Stimulated activated CD4-positive, alpha-beta T cell treated with anti-CD3 and anti-CD28 coated beads, Interleukin-1b, Interleukin-23, amount 100 ng/mL, for 48 hours (primary cell): ENCODE measurements around the gene KCNN2.

Experiments used
- DNase-seq: peaks from one replicate; pipeline ENCODE4 v3.0.0-alpha.2; 2020

The KCNN2 gene

GRCh38 chr5:114362977-114363761 is 1.3 kb downstream of the KCNN2 start:
- DNase-seq, result no peak

GRCh38 chr5:114363837-114364236 is 2.0 kb downstream of the KCNN2 start:
- no peak for DNase-seq

- no peak for DNase-seq
Measured at GRCh38 chr5:114367029-114367428, 5.2 kb downstream of the KCNN2 start.

DNA sequence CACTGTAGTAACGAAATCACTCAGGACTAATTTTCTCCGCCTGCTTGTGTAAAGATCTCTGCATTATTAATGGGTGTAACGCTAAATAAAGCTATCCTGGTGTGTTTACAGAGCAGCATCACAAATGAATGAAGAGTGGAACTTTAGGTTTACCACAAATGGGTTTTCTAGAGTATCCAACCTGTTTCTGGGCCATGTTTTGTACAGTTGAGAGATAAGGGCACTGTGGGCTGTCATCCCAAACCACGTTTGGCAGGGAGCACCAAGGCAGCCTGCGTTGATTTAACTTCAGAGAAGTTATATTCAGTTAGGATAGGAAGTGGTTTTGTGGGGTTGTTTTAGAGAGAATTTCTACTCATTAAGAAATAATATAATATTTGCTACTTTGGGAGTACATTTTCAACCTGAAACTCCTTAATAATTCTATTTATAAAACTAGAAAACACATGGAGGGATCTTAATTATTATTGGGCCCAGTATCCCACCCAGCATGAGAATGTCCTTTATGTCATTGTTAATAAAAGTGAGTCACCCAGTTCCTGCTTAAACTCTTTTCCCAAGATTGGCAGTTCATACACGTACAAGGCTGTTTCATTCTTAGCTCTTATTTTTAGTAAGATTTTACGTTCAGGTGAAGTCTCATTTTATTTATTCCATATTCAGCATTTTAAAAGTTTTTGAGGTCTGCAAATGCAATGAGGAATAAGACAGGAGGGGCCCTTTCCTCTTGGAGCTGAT is 8.0 kb downstream of the KCNN2 start:
- DNase-seq, result no peak

DNA sequence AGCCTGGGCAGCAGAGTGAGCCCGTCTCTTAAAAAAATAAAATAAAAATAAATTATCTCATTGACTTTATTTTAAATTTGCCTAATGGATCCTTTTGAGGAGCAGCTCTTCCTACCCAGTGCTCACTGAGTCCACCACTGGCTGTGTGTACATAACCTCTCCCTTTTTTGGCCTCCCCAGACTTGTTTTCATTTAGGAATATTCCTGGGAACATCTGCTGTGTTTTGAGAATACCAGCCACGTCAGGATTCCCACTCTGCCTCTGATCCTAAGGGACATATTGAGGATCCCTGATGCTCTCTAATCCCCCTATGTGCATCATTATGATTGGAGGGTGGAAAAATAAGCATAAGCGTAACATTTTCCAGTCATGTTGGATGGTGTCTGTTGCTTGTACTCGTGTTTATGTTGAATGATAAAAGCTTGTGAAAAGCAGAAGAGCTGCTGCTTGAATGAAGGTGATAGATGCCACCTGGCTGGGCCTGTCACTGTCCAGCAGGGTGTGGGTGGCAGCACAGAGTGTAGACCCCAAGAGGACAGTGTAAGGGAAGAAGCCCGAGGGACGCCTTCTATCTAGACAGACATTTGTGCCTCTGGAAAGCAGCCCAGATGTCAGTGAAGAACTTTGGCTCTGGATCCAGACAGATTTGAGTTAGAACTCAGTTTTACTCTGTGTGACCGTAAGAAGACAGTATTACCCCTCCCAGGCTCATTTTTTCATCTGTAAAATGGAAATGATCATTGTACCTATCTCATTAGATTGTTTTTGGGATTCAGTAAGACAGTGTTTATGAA is 15.4 kb downstream of the KCNN2 start:
- DNase-seq, result no peak

DNA sequence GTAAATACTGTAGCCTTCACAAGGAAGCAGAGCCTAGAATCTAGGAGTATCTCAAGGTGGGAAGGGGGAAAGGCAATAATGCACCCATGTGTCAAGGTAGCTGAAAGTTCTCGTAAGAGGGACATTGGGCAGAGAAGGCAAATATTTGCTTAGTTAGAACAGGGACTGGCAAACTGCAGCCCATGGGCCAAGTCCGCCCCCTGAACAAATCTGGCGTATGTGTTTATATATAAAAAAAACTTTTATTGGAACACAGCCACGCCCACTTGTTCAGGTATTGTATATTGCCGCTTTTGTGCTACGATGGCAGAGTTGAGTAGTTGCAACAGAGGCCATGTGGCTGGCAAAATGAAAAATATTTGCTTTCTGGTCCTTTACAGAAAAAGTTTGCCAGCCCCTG is 16.1 kb downstream of the KCNN2 start:
- DNase-seq, result no peak

- no peak for DNase-seq
Measured at GRCh38 chr5:114380721-114381120, 18.9 kb downstream of the KCNN2 start.

DNA sequence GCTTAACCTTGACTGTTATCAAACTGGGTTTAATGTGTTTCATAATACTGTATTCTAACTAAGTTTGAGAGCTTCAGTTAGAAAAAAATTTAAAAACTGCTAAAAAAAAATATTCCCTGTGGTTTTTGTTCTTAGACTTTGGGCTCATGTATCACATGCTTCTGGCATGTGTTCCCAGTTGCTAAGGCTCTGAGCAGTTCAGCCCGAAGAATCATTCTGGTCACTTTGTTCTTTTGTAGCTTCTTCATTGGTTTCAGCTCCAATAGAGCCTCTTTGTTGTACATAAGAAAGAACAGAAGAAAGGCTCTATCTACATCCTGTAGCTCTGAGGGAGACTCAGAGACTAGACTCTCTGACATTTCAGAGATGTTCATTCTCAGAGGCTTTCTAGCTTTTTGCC is 25.6 kb downstream of the KCNN2 start:
- DNase-seq, result no peak

DNA sequence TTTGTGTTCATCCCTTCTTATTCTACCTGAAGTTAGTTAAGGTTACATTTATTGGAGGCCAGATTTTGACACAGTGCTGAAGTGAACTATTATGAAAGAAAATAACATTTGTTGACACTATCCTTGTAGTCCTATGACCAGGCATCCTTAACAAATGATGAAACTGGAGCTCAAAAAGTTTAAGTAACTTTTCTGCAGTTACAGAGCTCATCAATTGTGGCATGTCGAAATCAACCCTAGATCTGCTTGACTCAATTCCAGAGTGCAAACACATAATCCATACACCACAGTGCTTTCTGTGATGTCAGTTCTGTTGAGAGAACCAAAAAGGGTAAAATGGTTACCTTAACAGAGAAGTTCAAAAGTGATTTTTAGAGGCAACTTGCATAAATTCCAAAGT is 28.6 kb downstream of the KCNN2 start:
- no peak for DNase-seq

DNA sequence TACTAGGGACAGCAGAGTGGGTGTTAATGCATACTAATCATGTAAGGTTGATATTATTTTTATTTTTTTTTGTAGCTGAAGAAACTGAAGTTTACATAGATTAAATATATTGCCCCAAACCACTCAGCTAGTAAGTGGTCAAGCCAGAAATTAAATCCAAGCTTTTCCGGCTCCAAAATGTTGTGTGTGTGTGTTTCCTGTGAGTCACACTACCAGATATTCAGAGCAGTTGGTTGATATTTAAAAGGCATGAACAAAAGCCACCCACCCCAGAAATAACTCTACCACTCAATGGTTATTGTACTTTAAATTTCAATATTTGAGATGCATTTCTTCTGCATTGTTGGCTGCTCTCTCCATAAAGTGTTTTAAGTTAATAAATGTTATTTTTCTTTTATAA is 29.5 kb downstream of the KCNN2 start:
- DNase-seq, result no peak

DNA sequence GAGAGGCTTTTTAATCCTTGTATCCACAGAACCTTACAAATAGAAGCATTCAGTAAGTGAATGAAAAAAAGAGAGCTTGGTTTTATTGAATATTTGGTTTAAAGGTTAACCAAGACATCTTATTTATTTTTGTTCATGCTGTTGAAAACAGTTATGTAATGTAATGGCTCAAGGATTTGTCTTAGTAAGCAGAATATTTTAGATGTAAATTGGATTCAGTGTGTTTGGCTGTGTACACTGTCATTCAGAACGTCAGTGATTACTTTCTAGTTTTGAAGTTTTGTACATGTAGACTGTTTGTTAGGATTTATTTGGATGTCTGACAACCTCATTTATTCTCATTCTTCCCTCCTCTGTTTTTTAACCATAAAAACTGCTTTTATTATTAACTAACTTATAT is 31.3 kb downstream of the KCNN2 start:
- DNase-seq, result no peak

DNA sequence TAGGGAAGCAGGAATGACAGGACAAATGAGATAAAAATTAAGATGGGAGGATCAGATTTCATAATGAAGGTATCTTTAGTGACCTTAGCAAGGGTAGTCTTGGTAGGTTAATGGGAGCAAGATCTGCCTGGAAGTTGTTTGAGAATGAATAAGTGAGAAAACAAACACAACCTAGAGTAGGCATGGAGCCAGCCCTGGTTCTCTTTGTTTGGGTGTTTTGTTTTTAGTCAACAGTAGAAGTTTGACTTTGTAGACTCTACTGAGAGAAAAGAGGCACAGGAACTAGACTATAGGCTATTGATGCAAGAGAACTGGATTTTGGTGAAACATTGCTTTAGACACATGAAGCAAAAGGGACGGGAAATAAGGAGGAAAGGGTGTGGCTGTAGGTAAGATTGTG is 40.3 kb downstream of the KCNN2 start:
- no peak for DNase-seq

DNA sequence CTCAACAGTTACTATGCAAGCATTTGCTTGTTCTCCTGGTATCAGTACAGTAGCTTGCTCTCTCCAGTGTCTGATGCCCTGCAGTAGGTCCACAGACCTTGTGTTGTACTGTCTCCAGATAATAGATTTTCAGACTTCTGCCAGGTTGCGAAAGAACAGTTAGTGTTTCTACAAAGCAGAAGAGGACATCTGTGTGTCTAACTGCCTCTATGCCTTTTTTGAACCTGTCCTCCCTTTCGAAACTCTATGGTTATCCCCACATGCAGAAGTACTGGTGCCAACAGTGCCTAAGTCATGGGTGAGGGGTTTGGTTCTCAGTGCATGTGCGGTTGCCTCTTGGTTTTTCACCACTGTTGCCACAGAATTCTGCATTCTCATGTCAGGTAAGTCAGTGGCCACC is 45.9 kb downstream of the KCNN2 start:
- no peak for DNase-seq

DNA sequence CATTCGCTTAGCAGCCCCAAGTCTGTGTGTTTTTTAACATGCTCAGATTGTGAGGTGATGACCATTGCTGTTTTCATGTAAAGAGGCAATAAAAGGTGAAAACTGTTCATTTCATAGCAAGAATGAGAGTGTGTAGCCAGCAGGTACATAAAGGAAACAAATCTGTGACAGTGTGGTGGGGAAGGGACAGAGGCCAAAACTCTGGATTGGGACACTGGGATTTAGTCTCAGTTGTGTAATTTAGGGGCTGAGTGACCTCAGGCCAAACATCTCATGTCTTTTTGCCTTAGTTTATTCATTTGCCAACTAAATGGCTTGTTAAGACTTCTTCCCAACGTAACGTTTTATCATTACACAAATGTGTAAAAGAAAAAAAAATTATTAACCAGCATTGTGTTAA is 47.0 kb downstream of the KCNN2 start:
- DNase-seq, result no peak

- DNase-seq, result no peak
Measured at GRCh38 chr5:114411380-114411931, 49.6 kb downstream of the KCNN2 start.

DNA sequence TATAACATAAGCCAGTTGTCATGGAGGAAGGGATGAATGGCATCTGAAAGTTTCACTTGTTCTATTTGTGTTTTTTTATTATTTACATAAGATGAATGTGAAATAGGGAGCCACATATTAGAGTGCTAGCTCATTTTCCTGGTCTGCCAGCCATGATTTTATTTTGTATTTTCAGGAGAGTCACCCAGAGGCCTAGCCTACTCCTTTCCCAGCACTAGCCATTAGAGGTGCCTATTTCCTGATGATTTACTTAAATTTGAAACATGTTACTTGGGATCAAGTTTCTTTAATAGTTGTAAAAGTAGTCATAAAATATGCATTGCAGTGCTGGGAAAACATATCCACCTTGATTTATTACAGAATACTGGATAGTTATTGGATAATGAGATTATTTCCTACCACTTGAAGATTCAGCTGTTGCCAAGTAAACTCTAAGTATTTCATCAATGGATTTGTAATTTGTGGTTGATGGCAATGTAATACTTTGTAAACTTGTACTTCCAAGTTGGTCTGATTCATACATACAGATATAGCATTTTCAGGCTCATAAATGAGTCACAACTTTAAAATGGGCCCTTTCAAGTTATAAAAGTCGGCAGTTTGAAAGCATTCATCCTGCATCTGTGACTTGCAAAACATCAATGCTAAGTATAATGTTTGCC is 50.8 kb downstream of the KCNN2 start:
- no peak for DNase-seq

GRCh38 chr5:114415760-114416159 is 53.9 kb downstream of the KCNN2 start:
- DNase-seq, result no peak

- DNase-seq, result no peak
Measured at GRCh38 chr5:114416254-114416653, 54.4 kb downstream of the KCNN2 start.

DNA sequence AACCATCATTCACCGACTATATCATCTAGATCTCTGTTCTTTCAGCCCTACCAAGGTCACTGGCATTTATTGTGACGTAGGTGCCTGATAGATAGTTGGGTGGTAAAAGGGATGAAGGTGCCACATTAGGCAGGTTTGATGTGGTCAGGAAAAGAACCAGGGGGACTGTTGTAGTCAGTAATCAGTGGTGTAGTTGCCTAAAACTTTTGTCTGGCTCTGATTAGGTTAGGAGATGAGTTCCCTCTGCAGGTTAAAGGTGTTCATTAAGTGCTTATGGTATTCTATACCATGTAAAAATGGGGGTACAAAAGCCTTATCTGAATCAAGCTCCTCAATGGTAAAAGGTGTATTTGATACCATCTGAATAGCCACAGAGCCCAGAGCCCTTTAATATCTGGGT is 55.6 kb downstream of the KCNN2 start:
- DNase-seq, result no peak

GRCh38 chr5:114418176-114419066 is 56.6 kb downstream of the KCNN2 start:
- no peak for DNase-seq

GRCh38 chr5:114419067-114419388 is 57.2 kb downstream of the KCNN2 start:
- DNase-seq, result no peak

GRCh38 chr5:114419959-114420358 is 58.1 kb downstream of the KCNN2 start:
- DNase-seq, result no peak
